A549 (cell line): ENCODE data around the gene NCS1. TPM values are rescaled to one million over a fixed set of nuclear protein-coding genes. Genes with fewer than 3 reads are reported as not detected.

Experiments used
- ATAC-seq, 2 experiments: fragments of 200-7000 bp in 1 of 2; fragments of >200 bp in 1 of 2; cut with Nextera tagmentation in 1 of 2; cut with Tn5 transposase in 1 of 2; 3 replicates each; pipeline versions ENCODE4 v1.8.0 to v1.9.1; 2018 to 2020; ENCODE audit warnings: mild to moderate bottlenecking in 1 of 2, moderate library complexity in 1 of 2
- CTCF ChIA-PET: fragments of 300-600 bp; sonication (Branson Sonifier 250); formaldehyde crosslinking; extraction: SDS; loops from one replicate; lab custom pipeline; 2021; ENCODE audit warnings: antibody characterized with exemption, inconsistent platforms; lab: Yijun Ruan, JAX
- POLR2A ChIA-PET: fragments of 350-600 bp; formaldehyde crosslinking; extraction: SDS; loops from one replicate; lab custom pipeline; 2021; ENCODE audit warnings: antibody characterized with exemption, inconsistent platforms; lab: Yijun Ruan, JAX
- DNase-seq, 2 experiments: peaks; one replicate each; pipeline versions ENCODE4 v3.0.0 to v3.0.0-alpha.2; 2011 to 2016; ENCODE audit warnings: low read depth in 1 of 2, low spot score in 1 of 2
- FAIRE-seq: peaks from 2 replicates; lab custom pipeline; 2011; peaks lifted over from hg19 to GRCh38; lab: Jason Lieb, UNC
- H3K27ac ChIP-seq, 2 experiments: fragments of >200 bp; sonication (Bioruptor Twin); formaldehyde crosslinking; 3 replicates each; pipeline ENCODE4 v1.5.1; 2016 to 2017
- H3K4me1 ChIP-seq: fragments of >200 bp; sonication (Bioruptor Twin); formaldehyde crosslinking; 3 replicates; pipeline ENCODE4 v1.6.1; 2016
- H3K4me2 ChIP-seq: fragments of >200 bp; sonication (Bioruptor Twin); formaldehyde crosslinking; 3 replicates; pipeline ENCODE4 v1.6.1; 2016
- H3K4me3 ChIP-seq: fragments of >200 bp; sonication (Bioruptor Twin); formaldehyde crosslinking; 3 replicates; pipeline ENCODE4 v1.5.1; 2016
- H3K9me3 ChIP-seq: fragments of >200 bp; sonication (Bioruptor Twin); formaldehyde crosslinking; 3 replicates; pipeline ENCODE4 v1.6.1; 2016
- CBX2 ChIP-seq: fragments of 200-600 bp; sonication (generic); IDR thresholded peaks from 2 replicates; pipeline ENCODE4 v1.6.1; 2016; ENCODE audit warnings: low read depth, mild to moderate bottlenecking, borderline replicate concordance
- CBX8 ChIP-seq: fragments of 200-600 bp; sonication (generic); IDR thresholded peaks from 2 replicates; pipeline ENCODE4 v1.6.1; 2016
- CHD2 ChIP-seq: fragments of 150-350 bp; IDR thresholded peaks from 2 replicates; pipeline ENCODE4 v1.6.1; 2014; ENCODE audit warnings: low read length; ENCODE audit not compliant: partially characterized antibody
- CHD4 ChIP-seq: fragments of 200-600 bp; sonication (generic); IDR thresholded peaks from 2 replicates; pipeline ENCODE4 v1.6.1; 2016; ENCODE audit warnings: antibody characterized with exemption, mild to moderate bottlenecking, borderline replicate concordance
- EHF ChIP-seq: fragments of 250-450 bp; sonication (Bioruptor Pico); IDR thresholded peaks from 2 replicates; pipeline ENCODE4 v1.5.0; 2020; ENCODE audit warnings: mild to moderate bottlenecking
- FOSL2 ChIP-seq, 2 experiments: fragments of 450-650 bp in 1 of 2; fragments of >200 bp in 1 of 2; sonication (Bioruptor Twin) in 1 of 2; formaldehyde crosslinking; IDR thresholded peaks; 2 replicates each; pipeline versions ENCODE4 v1.5.0 to v1.6.1; 2016 to 2020; ENCODE audit warnings: mild to moderate bottlenecking in 1 of 2, moderate library complexity in 1 of 2
- FOXS1 ChIP-seq: fragments of 250-450 bp; sonication (Bioruptor Pico); IDR thresholded peaks from 2 replicates; pipeline ENCODE4 v1.5.0; 2020; ENCODE audit warnings: mild to moderate bottlenecking, moderate library complexity
- GATA3 ChIP-seq: IDR thresholded peaks from 2 replicates; pipeline ENCODE4 v1.6.1; 2012; ENCODE audit warnings: borderline replicate concordance
- HOXA7 ChIP-seq: fragments of 250-450 bp; sonication (Bioruptor Pico); IDR thresholded peaks from 2 replicates; pipeline ENCODE4 v1.5.0; 2020; ENCODE audit warnings: mild to moderate bottlenecking, moderate library complexity
- HOXB13 ChIP-seq: fragments of 250-450 bp; sonication (Bioruptor Pico); IDR thresholded peaks from 2 replicates; pipeline ENCODE4 v1.5.0; 2020; ENCODE audit warnings: low read depth, mild to moderate bottlenecking, moderate library complexity
- HOXB5 ChIP-seq: fragments of 250-450 bp; sonication (Bioruptor Pico); IDR thresholded peaks from 2 replicates; pipeline ENCODE4 v1.5.0; 2020; ENCODE audit warnings: mild to moderate bottlenecking, moderate library complexity
- JUN ChIP-seq, 2 experiments: fragments of >200 bp; sonication (Bioruptor Twin); formaldehyde crosslinking; IDR thresholded peaks; 2 replicates in 1 of 2; 3 replicates in 1 of 2; pipeline ENCODE4 v1.6.1; 2016 to 2017
- MAFK ChIP-seq: fragments of 450-650 bp; IDR thresholded peaks from 2 replicates; pipeline ENCODE4 v1.6.1; 2014; ENCODE audit not compliant: partially characterized antibody
- NFE2L2 ChIP-seq: fragments of 150-350 bp; conservative IDR thresholded peaks from 2 replicates; pipeline ENCODE4 v1.6.1; 2014; ENCODE audit warnings: low read length
- POLR2A ChIP-seq: IDR thresholded peaks from 2 replicates; pipeline ENCODE4 v1.6.1; 2012; ENCODE audit warnings: mild to moderate bottlenecking, low read length
- RARB ChIP-seq: fragments of 250-450 bp; sonication (Bioruptor Pico); IDR thresholded peaks from 2 replicates; pipeline ENCODE4 v1.8.0; 2021; ENCODE audit warnings: mild to moderate bottlenecking, moderate library complexity
- RFX5 ChIP-seq: fragments of 450-650 bp; IDR thresholded peaks from 2 replicates; pipeline ENCODE4 v1.7.1; 2014; ENCODE audit warnings: antibody characterized with exemption, mild to moderate bottlenecking, moderate library complexity
- SREBF2 ChIP-seq: fragments of 450-650 bp; IDR thresholded peaks from 2 replicates; pipeline ENCODE4 v1.6.1; 2014; ENCODE audit warnings: mild to moderate bottlenecking, moderate library complexity
- TFCP2L1 ChIP-seq: fragments of 250-450 bp; sonication (Bioruptor Pico); IDR thresholded peaks from 2 replicates; pipeline ENCODE4 v1.5.0; 2021; ENCODE audit warnings: mild to moderate bottlenecking
- ZC3H11A ChIP-seq: fragments of 450-650 bp; IDR thresholded peaks from 2 replicates; pipeline ENCODE4 v1.6.1; 2014; ENCODE audit warnings: antibody characterized with exemption, mild to moderate bottlenecking
- ZFP36 ChIP-seq: fragments of 450-650 bp; IDR thresholded peaks from 2 replicates; pipeline ENCODE4 v1.6.1; 2014; ENCODE audit warnings: borderline replicate concordance; ENCODE audit not compliant: partially characterized antibody
- ZSCAN20 ChIP-seq: fragments of 250-450 bp; sonication (Bioruptor Pico); IDR thresholded peaks from 2 replicates; pipeline ENCODE4 v1.8.0; 2022; ENCODE audit warnings: mild to moderate bottlenecking, moderate library complexity
- WGBS: methylation state at CpG from one replicate; pipeline ENCODE4 v1.1.6; 2017; ENCODE audit errors: missing lambda C conversion rate; 5-methylcytosine and 5-hydroxymethylcytosine counted together
- polyA plus RNA-seq, 4 experiments: library from polyadenylated mRNA; depleted of rRNA in 3 of 4; stranded (reverse); fragments of >200 nt; fragmentation: RNase III in 1 of 4; extraction: RNeasy Plus Mini Kit Qiagen cat#74134 plus additional on column Dnase treatment in 1 of 4; gene quantifications; 2 replicates in 3 of 4; 3 replicates in 1 of 4; pipeline ENCODE4 v1.2.3, GENCODE V29; 2011 to 2017
- TF ChIP-seq, protein P1 (sequence below): fragments of 250-450 bp; sonication (Bioruptor Pico); IDR thresholded peaks from 2 replicates; pipeline ENCODE4 v1.5.0; 2021; ENCODE audit warnings: mild to moderate bottlenecking, moderate library complexity, borderline replicate concordance
- TF ChIP-seq, protein P2 (sequence below): fragments of >200 bp; sonication (Bioruptor Twin); formaldehyde crosslinking; IDR thresholded peaks from 2 replicates; pipeline ENCODE4 v1.6.1; 2016
- TF ChIP-seq, protein P3 (sequence below): IDR thresholded peaks from 2 replicates; pipeline ENCODE4 v1.6.1; 2012; ENCODE audit warnings: low read depth, borderline replicate concordance
- TF ChIP-seq, protein P4 (sequence below): fragments of 200-600 bp; sonication (generic); IDR thresholded peaks from 2 replicates; pipeline ENCODE4 v1.6.1; 2016; ENCODE audit warnings: antibody characterized with exemption, mild to moderate bottlenecking, moderate library complexity
- TF ChIP-seq, protein P5 (sequence below): IDR thresholded peaks from 2 replicates; pipeline ENCODE4 v1.6.1; 2012

The NCS1 gene
- polyA plus RNA-seq, 2 of the 4 experiments (the other 2 are of a cell fraction): 17.9 to 21.9 TPM

DNA sequence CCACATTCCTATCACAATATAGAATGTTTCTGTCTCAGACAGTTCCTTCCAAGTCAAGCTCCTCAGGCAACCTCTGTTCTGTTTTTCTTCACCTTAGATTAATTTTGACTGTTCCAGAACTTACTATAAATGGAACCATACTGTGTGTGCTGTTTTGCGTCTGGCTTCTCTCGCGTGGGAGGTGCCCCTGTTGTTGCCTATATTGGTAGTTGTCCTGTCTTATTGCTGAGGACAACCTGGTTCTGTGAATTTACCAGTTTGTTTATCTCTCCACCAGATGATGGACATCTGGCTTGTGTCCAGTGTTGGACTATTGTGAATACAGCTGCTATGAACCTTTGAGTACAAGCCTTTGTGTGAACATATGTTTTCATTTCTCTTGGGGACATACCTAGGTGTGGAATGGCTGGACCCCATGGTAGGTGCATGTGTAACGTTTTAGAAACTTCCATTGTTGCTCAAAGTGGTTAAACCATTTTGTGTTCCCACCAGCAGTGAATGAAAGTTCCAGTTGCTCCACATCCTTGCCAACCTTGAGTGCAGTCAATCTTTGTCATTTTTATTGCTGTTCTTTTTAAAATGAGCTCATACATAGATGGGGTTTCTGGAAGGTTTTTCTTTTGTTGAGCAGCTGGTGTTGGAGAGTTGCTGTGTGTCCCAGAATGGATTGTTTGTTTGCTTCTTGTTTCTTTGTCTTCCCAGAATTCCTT, 111.5 kb downstream of the NCS1 start:
- H3K4me3 ChIP-seq: no peak overlapping the region
- no peak for ATAC-seq
- CTCF ChIA-PET: interaction anchor here (0.8 to 2.9 kb wide), 8 partner anchors 11 to 763 kb away, joined by 3 to 9 read pairs (median 4); no protein-coding TSS in a partner anchor
- WGBS: 21% methylated on average over 4 of the region's 4 CpGs
- H3K27ac ChIP-seq: no peak overlapping the region
- DNase-seq: no peak
- no peak for FAIRE-seq
- H3K4me1 ChIP-seq: no peaks in the 10 kb centered on the region
- H3K4me2 ChIP-seq: no peak overlapping the region
- no peaks in the 10 kb centered on the region for H3K9me3 ChIP-seq
- TF ChIP-seq, protein P1, sequence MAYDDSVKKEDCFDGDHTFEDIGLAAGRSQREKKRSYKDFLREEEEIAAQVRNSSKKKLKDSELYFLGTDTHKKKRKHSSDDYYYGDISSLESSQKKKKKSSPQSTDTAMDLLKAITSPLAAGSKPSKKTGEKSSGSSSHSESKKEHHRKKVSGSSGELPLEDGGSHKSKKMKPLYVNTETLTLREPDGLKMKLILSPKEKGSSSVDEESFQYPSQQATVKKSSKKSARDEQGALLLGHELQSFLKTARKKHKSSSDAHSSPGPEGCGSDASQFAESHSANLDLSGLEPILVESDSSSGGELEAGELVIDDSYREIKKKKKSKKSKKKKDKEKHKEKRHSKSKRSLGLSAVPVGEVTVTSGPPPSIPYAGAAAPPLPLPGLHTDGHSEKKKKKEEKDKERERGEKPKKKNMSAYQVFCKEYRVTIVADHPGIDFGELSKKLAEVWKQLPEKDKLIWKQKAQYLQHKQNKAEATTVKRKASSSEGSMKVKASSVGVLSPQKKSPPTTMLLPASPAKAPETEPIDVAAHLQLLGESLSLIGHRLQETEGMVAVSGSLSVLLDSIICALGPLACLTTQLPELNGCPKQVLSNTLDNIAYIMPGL: no peak
- TF ChIP-seq JUN (IDR thresholded peaks at IDR 0.05) (no peak), HOXB13 (CRISPR knock-in tag) (no peak), FOSL2 (IDR thresholded peaks at IDR 0.05) (no peak), FOSL2 (CRISPR knock-in tag; IDR thresholded peaks at IDR 0.05) (no peak), CBX2 (no peak), POLR2A (no peak), HOXA7 (no peak), CHD2 (no peak), CBX8 (no peak), RARB (no peak), TFCP2L1 (CRISPR knock-in tag) (no peak), MAFK (no peak), HOXB5 (no peak)
- TF ChIP-seq, protein P2, sequence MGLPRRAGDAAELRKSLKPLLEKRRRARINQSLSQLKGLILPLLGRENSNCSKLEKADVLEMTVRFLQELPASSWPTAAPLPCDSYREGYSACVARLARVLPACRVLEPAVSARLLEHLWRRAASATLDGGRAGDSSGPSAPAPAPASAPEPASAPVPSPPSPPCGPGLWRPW: no peak
- POLR2A ChIA-PET: no interaction called here

DNA sequence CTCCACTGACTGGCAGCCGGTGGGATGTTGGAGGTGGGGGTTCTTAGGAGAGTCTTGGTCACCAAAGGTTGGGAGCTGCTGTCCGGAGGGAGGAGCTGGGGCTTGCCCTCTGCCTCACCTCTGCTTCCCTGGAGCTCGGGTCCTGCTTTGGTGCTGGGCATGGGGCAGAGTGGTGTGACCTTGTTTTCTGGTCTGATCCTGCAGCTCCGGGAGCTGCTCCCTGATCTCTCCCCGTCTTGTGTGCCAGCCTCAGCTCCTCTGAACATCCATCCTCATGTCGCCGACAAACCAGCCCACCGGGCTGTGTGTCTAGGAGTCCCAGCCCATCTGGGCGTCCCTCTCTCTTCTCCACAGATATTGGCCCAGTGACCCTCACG, 112.0 kb downstream of the NCS1 start:
- FAIRE-seq (no peak), ATAC-seq (no peak)
- WGBS: 44% methylated on average over 9 of the region's 10 CpGs

More for the DNA sequence above, 112.0 kb downstream of the NCS1 start:
- H3K27ac ChIP-seq: no peak overlapping the region
- CTCF ChIA-PET: interaction anchor here (0.8 to 2.9 kb wide), 7 partner anchors 12 to 763 kb away, joined by 3 to 9 read pairs (median 4); no protein-coding TSS in a partner anchor
- H3K4me1 ChIP-seq: no peaks in the 10 kb centered on the region
- H3K9me3 ChIP-seq: no peaks in the 10 kb centered on the region
- POLR2A ChIA-PET: no interaction called here
- TF ChIP-seq CHD4: no peak
- TF ChIP-seq, protein P1: no peak
- TF ChIP-seq, protein P3, sequence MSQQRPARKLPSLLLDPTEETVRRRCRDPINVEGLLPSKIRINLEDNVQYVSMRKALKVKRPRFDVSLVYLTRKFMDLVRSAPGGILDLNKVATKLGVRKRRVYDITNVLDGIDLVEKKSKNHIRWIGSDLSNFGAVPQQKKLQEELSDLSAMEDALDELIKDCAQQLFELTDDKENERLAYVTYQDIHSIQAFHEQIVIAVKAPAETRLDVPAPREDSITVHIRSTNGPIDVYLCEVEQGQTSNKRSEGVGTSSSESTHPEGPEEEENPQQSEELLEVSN: no peak
- no peak for TF ChIP-seq CHD2
- no peak for TF ChIP-seq GATA3
- TF ChIP-seq ZC3H11A: no peak
- TF ChIP-seq ZFP36: no peak
- TF ChIP-seq RFX5: no peak
- no peak for TF ChIP-seq SREBF2
- TF ChIP-seq, protein P4, sequence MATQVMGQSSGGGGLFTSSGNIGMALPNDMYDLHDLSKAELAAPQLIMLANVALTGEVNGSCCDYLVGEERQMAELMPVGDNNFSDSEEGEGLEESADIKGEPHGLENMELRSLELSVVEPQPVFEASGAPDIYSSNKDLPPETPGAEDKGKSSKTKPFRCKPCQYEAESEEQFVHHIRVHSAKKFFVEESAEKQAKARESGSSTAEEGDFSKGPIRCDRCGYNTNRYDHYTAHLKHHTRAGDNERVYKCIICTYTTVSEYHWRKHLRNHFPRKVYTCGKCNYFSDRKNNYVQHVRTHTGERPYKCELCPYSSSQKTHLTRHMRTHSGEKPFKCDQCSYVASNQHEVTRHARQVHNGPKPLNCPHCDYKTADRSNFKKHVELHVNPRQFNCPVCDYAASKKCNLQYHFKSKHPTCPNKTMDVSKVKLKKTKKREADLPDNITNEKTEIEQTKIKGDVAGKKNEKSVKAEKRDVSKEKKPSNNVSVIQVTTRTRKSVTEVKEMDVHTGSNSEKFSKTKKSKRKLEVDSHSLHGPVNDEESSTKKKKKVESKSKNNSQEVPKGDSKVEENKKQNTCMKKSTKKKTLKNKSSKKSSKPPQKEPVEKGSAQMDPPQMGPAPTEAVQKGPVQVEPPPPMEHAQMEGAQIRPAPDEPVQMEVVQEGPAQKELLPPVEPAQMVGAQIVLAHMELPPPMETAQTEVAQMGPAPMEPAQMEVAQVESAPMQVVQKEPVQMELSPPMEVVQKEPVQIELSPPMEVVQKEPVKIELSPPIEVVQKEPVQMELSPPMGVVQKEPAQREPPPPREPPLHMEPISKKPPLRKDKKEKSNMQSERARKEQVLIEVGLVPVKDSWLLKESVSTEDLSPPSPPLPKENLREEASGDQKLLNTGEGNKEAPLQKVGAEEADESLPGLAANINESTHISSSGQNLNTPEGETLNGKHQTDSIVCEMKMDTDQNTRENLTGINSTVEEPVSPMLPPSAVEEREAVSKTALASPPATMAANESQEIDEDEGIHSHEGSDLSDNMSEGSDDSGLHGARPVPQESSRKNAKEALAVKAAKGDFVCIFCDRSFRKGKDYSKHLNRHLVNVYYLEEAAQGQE: no peak
- TF ChIP-seq ZSCAN20 (CRISPR knock-in tag): no peak
- no peak for TF ChIP-seq FOXS1 (CRISPR knock-in tag)
- TF ChIP-seq TFCP2L1 (CRISPR knock-in tag): no peak
- TF ChIP-seq, protein P5, sequence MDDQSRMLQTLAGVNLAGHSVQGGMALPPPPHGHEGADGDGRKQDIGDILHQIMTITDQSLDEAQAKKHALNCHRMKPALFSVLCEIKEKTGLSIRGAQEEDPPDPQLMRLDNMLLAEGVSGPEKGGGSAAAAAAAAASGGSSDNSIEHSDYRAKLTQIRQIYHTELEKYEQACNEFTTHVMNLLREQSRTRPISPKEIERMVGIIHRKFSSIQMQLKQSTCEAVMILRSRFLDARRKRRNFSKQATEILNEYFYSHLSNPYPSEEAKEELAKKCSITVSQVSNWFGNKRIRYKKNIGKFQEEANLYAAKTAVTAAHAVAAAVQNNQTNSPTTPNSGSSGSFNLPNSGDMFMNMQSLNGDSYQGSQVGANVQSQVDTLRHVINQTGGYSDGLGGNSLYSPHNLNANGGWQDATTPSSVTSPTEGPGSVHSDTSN: no peak
- no peak for TF ChIP-seq EHF (CRISPR knock-in tag)
- no peak for TF ChIP-seq NFE2L2
- TF ChIP-seq, all 56 proteins: peak for 0
- DNase-seq: no peak
- H3K4me2 ChIP-seq: no peak overlapping the region
- no peak overlapping the region for H3K4me3 ChIP-seq
